NCI-H345 (cell line): ENCODE data around the gene COL7A1.

Experiments used
- DNase-seq: peaks from one replicate; lab custom pipeline; 2025; lab: John Stamatoyannopoulos, UW

The COL7A1 gene

DNA sequence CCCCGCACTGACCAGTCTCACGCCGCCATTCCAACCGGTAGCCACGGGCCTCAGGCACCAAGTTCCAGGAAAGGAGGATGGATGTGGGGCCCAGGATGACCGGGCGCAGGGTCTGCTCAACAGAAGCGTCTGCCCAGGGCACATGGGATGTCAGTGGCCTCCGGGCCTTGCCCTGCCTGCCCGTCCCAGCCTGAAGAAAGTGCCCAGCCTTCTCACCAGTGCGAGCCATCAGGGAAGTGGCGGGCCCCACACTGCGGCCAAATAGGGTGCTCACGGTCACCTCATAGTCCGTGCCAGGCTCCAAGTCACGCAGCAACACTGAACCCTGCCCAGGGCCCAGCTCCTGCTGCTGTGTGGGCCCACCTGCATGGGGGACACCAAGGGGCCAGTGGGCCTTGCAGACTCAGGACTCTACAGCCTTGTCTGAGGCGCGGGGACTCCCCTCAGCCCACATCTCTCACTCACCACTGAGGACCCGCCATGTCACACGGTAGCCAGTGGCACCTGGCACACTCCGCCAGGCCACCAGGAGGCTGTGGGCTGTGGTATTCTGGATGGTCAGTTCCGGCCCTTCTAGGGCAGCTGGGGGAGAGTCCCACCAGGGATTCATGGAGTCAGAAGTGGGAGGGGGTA is 3.1 kb downstream of the COL7A1 start:
- no peak for DNase-seq

DNA sequence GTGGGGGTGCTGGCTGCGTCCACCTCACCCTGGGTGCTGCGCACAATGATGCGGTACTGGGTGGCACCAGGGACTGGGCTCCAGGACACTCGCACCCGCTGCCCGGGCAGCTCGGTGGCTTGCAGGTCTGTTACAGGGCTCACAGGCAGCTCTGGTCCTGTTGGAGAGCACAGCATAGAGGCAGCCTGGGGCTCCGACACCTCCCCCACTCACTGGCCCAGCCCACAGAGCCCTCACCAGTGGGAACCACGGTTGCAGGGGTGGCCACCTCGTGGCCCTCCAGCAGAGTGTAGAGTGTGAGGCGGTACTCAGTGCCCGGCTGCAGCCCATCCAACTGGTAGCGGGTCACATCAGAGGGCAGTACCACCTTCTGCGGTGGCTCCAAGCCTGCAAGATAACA is 3.7 kb downstream of the COL7A1 start:
- DNase-seq = no peak

DNA sequence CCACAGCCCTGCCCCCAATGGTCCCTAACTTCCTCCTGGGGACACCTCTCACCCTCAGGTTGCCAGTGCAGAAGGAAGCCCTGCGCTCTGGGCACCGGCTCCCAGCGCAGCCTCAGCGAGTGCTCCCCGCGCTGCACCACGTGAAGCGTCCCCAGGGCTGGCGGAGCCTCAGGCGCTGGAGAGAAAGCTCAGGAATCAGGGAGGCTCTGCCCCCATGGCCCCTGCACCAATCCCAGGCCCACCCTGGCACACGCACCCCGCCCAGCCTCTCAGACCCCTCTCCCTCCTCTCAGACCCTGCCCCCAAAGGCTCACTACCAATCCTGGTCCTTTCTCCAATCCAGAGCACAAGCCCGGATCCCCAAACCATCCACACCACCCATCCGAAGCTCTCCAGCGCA is 6.9 kb downstream of the COL7A1 start:
- DNase-seq = no peak

- no peak for DNase-seq
Observed at GRCh38 chr3:48587686-48588085, 7.4 kb downstream of the COL7A1 start.

- DNase-seq = no peak
Observed at GRCh38 chr3:48585411-48585810, 9.7 kb downstream of the COL7A1 start.

DNA sequence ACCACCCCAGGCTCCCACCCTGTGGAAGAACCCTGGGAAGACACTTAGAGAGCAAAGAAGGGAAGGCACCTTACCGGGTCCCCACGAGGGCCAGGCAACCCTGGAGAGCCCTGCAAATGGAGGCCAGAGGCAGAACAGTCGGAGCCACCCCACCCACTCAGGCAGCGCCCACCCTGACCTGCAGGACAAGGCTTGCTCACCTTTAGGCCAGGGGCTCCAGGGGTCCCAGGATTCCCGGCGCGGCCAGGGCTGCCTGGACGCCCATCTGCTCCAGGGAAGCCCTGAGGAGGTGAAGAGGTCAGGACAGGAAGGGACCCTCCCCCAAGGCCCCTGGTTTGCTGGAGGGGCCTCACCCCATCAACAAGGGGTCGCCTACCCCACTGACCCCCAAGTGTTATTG is 10.3 kb downstream of the COL7A1 start:
- DNase-seq = no peak

DNA sequence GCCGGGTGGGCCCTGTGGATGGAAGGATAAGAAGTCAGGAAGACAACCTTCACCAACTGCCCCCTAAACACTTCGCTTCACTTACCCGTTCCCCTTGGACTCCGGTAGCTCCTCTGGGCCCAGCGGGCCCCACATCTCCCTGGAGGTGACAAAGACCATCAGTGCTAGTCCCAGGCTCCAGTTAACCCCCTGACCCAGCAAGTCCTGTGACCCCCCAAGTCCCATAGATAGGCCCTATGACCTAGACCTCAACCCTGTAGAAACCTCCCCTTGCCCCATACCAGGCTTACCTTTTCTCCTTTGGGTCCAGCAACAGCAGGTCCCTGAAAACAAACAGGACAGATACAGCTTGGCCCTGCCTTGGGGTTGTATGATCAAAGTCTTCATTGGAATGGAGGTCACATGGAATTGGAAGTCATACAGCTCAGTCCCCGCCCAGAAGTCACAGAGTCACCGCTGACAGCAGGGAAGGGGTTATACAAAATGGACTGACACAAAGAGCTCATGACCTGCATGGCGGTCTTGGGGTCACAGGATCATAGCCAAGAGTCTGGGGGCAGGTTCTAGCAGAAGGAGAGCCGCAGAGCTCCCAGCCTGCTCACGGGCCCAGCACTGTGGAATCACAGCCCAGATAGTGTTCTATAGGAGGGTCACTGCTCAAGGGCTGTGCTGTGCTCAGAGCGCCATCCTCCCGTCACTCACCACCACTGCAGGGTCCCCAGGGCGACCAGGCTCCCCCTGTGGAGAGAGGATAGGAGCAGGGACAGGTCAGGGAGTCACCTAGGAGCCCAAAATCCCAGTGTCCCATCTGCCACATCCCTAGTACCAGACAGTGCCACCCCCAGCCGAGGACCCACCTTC is 13.3 kb downstream of the COL7A1 start:
- DNase-seq = no peak

- no peak for DNase-seq
Observed at GRCh38 chr3:48576647-48577046, 18.5 kb downstream of the COL7A1 start.

DNA sequence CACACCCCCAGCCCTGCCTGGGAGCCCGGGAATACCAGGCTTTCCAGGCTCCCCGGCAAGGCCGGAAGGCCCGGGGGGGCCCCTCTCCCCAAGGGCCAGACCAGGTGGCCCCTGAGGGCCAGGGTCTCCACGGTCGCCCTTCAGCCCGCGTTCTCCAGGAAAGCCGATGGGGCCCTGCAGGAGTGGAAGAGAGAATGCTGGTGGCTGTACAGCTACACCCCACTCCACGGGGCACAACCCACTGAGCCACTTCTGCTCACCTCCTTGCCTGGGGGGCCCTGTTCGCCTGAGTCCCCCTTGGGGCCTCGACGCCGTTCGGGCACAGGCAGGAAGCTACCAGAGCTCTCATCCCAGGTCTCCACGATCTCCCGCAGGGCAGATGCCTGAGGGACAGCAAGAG is 19.8 kb downstream of the COL7A1 start:
- no peak for DNase-seq

- no peak for DNase-seq
Observed at GRCh38 chr3:48573973-48574585, 21.1 kb downstream of the COL7A1 start.

DNA sequence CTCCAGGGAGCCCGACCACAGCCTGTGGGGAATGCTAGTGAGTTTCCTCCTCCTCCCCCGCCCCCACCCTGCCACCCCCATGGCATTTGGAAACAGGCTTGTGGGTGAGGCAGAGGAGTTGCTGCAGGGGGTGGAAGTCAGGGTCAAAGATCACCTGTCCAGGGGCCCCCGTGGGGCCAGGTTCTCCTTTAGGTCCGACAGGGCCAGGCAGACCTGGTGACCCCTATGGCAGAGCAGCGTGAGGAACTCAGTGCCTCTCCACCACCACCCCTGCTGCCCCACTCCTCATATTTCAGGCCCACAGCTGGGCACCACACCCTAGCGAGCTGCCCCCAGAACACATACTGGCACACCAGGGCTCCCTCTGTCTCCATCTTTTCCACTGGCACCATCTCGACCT is 22.6 kb downstream of the COL7A1 start:
- DNase-seq = no peak

DNA sequence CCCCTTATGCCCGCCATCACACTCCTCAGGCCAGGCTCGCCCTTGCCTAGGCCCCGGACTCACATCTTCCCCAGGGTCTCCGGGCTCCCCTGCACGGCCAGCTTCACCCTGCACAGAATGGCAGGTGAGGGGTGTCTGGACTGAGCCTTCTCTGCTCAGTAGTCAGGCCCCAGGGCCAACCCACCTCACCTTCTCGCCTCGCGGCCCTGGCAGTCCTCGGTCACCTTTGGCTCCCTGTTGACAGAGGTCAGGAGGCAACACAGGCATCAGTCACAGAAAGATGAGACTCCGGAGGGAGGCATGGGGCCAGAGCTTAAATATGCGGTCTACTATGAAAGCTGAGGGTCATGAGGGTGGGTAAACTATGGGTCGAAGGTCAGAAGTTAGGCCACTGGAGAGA is 23.2 kb downstream of the COL7A1 start:
- no peak for DNase-seq

GRCh38 chr3:48569808-48570450 is 25.2 kb downstream of the COL7A1 start:
- no peak for DNase-seq

GRCh38 chr3:48569400-48569799 is 25.7 kb downstream of the COL7A1 start:
- DNase-seq = no peak

GRCh38 chr3:48568476-48568875 is 26.7 kb downstream of the COL7A1 start:
- DNase-seq = no peak

DNA sequence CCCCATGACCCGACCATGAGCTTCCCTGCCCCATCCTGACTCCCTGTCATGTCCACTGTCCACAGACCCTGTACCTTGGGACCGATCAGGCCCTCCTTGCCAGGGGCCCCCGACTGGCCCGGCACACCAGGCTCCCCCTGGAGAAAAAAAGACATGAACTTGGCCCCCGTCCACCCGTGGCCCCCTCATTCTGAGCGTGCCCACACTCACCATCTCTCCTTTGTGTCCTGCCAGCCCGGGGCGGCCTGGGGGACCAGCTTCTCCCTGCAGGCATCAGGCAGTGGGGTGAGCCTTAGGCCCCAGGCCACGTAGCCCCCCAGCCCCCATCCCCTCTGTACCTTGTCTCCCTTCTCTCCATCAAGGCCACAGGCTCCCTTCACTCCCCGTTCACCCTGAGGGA is 27.6 kb downstream of the COL7A1 start:
- no peak for DNase-seq

- DNase-seq = no peak
Observed at GRCh38 chr3:48567090-48567489, 28.0 kb downstream of the COL7A1 start.

- no peak for DNase-seq
Observed at GRCh38 chr3:48566401-48566760, 28.7 kb downstream of the COL7A1 start.

- DNase-seq = no peak
Observed at GRCh38 chr3:48565591-48566400, 29.3 kb downstream of the COL7A1 start.

GRCh38 chr3:48565186-48565585 is 29.9 kb downstream of the COL7A1 start:
- DNase-seq = no peak

DNA sequence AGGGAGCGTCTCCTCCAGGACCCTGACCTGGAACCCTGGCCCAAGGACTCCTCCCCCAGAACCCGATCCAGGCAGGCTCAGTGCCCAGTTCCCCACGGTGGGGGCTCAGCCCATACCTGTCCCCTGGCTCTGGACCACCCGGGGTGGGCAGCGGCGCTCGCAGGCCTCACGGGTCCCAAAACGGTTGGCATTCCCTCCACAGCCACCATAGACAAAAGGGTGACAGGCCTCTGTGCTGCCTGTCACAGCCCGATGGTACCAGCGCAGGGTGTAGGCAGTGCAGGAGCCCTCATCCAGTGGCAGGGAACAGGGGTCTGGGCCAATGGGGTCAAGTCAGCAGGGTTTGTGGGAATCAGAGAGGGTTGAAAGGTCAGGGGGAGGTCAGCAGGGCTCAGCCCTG is 30.5 kb downstream of the COL7A1 start:
- DNase-seq = no peak

DNA sequence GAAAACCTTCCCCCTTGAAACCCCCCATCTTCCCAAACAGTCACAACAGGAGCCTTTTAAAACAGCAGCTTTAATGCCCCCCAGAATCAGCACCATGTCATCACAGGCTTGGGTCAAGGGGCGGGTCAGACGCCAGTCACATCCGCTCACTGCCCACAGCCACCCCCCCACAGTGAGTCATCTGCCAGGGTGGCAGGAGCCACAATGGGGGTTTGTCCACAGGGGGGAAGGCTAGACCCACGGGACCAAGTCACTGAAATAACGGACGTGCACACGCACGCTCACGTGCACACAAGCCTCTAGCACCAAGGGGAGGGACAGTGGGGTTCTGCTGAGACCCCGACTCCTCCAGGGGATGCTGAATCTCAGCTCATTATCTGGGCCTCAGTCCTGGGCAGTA is 31.1 kb downstream of the COL7A1 start:
- no peak for DNase-seq
